HG02973 (cell line): Measurements from ENCODE around the gene ERC1.
"Not testable (repeated sequence)": the region's sequence is repeated elsewhere in the genome, so short reads cannot be mapped to it uniquely, and the experiment has no call there.

Experiments used
- ATAC-seq: cut with Tn5 transposase; IDR thresholded peaks from one replicate; pipeline ENCODE4 v1.9.1; 2021; ENCODE audit warnings: moderate library complexity; ENCODE audit not compliant: unreplicated experiment

Gene ERC1

DNA sequence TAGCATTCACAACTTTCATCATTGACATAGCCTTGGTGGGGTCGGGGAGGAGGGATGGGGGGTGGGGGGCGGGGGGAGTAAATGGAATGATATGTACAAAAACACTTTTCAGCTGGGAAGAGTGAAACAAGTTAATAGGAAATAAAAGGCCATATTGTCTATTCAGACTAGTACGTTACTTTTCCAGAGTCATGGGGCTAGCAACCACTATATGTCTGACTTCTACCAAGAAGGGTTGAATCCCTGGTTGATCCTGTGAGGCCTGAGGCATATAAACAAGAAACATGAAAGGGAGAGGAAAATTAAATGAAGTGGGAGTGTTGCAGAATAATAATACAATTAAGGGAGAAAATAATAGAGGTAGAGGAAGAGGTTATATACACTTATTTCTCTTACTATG, 225.5 kb downstream of the ERC1 start:
- ATAC-seq, result no peak

DNA sequence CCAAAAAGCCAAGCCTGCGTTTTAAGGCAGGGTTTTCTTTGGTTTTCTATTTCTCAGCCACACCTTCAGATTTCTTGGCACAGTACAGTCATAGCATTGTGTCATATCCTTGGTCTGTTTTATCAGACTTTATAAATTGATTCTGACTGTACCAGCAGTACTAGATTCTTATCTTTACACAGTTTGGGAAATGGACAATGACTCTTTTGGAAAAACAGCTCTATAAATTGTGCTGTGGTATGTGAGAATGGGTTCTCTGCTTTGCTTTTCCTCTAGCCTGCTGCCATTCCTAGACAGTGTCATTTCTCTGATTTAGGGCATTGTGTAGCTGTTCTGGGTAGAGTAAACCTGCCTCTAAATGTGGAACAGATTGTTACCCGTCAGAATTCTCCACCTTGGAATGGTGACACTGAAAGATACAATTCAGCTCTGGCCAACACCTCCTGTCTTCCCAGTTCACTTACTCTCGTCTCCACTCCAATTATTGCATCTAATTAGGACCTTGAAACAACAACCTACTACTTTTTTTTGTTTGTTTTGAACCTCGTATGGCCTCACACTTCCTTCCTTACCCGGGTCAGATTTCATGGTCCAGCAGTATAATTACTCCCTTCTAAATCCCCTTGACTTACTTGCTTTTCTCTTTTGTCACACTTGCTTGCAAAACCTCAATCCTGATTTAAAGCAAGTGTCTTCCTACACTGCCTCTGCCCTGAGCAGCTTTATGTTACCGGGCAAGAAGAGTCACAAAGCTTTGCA, 226.3 kb downstream of the ERC1 start:
- no peak for ATAC-seq

GRCh38 chr12:1218369-1218768, 227.3 kb downstream of the ERC1 start:
- ATAC-seq, result no peak

DNA sequence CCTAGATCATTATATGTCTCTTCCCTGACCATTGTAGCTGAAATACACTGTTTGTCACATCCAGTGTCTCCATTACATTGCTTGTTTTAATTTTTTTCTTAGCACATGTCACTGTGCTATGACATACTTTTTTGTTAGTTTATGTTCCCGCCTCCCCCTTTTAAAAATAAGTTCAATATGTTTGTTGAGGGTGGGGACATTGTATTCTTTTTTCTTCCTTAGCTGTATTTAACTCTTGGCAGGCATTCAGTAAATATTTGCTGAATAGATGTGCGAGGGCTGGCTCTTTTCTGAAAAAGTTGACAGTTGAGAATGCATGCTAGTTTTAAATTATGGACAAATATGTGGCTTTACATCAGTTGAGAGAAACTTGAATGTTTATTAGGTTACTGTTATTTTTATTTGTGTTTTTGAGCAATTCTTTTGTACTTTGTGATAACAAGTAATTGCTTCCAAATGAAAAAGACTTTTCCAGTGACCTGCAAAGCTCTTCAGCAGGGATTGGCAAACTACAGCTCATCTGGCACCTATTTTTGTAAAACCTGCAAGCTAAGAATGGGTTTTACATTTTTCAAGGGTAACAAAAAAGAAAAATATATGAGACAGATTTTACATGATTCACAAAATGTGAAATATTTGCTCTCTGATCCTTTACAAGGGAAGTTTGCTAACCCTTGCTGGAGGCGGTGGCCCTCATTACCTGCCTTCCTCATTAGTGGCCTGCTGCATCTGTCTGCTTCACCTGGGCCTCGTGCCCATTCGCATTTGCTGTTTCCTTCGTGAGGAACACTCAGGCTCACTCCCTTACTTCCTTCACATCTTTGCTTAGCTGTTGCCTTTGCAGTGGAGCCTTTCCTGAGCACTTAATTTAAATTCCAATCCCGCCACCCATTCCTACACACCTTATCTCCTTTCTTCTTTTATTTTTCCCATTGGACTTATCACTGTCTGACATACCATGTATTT, 229.4 kb downstream of the ERC1 start:
- no peak for ATAC-seq

GRCh38 chr12:1222858-1223639, 232.0 kb downstream of the ERC1 start:
- ATAC-seq, result no peak

GRCh38 chr12:1226951-1227350, 235.9 kb downstream of the ERC1 start:
- no peak for ATAC-seq

- no peak for ATAC-seq
Observed at GRCh38 chr12:1234073-1234472, 243.1 kb downstream of the ERC1 start.

- no peak for ATAC-seq
Observed at GRCh38 chr12:1246637-1247036, 255.6 kb downstream of the ERC1 start.

- ATAC-seq, result no peak
Observed at GRCh38 chr12:1250641-1251040, 259.6 kb downstream of the ERC1 start.

DNA sequence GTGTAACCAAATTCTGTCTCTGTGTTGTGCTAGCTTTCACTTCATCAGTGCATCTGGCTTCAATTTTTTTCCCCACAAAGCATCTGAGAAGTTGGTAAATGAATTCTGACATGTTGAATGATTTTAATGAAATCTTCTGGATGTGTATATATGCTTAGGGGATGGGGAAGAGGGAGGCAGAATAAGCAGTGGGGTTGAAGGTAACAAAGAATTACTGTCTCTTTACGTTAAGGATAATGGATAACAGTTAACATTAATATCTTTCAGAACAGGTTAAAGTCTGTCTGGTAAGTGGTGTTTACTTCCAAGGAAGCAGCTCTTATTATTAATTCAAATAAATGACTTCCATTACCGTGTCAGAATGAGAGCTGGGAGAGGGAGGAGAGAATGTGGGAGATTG, 261.7 kb downstream of the ERC1 start:
- ATAC-seq, result no peak

DNA sequence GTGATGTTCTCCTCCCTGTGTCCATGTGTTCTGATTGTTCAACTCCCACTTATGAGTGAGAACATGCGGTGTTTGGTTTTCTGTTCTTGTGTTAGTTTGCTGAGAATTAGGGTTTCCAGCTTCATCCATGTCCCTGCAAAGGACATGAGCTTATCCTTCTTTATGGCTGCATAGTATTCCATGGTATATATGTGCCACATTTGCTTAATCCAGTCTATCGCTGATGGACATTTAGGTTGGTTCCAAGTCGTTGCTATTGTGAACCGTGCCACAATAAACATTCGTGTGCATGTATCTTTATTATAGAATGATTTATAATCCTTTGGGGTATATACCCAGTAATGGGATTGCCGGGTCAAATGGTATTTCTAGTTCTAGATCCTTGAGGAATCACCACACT, 264.1 kb downstream of the ERC1 start:
- not testable (repeated sequence) for ATAC-seq

GRCh38 chr12:1255854-1256253, 264.8 kb downstream of the ERC1 start:
- ATAC-seq, result not testable (repeated sequence)

GRCh38 chr12:1256285-1256684, 265.3 kb downstream of the ERC1 start:
- ATAC-seq, result no peak

DNA sequence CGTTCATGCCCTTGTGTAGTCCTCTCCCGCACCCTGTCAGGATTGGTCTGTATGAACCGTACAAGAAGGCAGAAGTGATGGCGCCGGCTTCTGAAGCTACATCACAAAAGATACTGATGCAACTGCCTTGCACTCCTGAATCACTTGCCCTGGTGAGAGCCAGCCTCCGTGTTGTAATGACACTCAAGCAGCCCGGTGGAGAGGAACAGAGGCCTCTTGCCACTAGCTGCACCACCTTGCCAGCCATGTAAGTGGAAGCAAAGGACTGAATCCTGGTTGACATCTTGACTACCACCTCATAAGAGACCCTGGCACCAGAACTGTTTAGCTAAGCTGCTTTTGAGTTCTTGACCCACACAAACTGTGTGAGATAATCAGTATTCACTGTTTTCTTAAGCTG, 266.0 kb downstream of the ERC1 start:
- no peak for ATAC-seq

GRCh38 chr12:1262011-1262410, 271.0 kb downstream of the ERC1 start:
- no peak for ATAC-seq

DNA sequence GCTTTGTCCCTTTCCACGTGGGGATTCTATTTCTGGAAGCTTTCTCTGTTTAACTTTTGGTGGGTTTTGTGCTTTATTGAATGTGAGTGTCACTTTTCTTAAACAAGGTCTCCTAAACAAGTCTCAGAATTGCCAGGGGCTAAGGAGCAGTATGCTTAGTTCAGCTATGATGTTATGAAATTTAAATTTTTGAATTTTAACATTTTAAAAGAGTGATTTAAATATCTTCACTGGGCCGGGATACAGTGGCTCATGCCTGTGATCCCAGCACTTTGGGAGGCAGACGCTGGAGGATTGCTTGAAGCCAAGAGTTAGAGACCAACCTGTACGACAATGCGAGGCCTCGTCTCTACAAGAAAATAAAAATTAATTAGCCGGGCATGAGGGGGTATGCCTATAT, 276.2 kb downstream of the ERC1 start:
- no peak for ATAC-seq

- ATAC-seq, result no peak
Observed at GRCh38 chr12:1272142-1272541, 281.1 kb downstream of the ERC1 start.

GRCh38 chr12:1273051-1273450, 282.0 kb downstream of the ERC1 start:
- ATAC-seq, result no peak

- ATAC-seq, result no peak
Observed at GRCh38 chr12:1277905-1278304, 286.9 kb downstream of the ERC1 start.

DNA sequence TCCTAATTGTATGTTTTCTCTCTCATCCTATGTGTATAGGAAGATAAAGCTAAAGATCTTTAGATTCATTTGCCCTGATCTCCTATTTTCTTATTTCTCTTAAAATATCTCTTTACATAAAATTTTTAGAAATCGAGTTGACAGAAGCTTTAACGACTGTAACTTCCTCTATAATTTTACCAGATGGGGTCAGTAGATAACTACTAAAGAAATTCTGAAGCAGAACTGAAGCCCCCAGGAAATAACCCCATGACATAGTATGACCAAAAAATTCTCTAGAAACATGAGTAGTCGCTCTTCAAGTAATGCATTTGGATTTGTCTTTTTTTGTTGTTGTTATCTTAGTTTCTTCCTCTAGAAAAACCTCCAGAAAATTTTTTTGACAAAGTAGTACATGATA, 288.0 kb downstream of the ERC1 start:
- ATAC-seq, result no peak

GRCh38 chr12:1280059-1280458, 289.0 kb downstream of the ERC1 start:
- ATAC-seq, result no peak
